ENCODE measurements around the gene APOA5. TPM values are rescaled to one million over a fixed set of nuclear protein-coding genes. Genes with fewer than 3 reads are reported as not detected.

Gene APOA5
- total RNA-seq, 8 experiments from 2014 or later: 0.09 to 0.62 (median 0.19) TPM; not detected in 4

DNA sequence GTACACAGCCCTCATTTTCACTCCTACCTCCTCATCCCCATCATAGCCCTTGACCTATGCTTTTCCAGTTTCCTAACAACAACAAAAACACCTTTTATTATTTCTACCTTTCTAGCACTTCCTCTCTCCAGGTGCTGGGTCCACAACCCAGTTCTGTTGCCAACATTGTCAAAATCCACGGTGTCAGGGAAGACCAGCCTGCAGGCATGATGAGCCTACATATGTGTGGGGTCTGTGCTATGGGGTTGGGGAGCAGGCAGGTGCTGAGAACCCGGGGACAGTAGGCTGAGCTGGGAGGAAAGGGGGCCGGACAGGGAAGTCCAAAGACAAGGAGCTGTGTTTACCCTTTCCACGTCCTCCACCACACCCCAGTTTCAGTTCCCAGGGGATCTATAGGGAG, 3.1 kb downstream of the APOA5 start:
- ATAC-seq (replicated peaks in 6 of 8): no peak
- WGBS, 10 experiments: 24 to 79% (median 51%) methylated on average over 1 to 2 of the region's 4 CpGs; no CpG with 5 or more reads in 6 of the 10 experiments
- Histone ChIP-seq H3K4me3 (peak overlapping the region; percentile 95 to 99 (median 98)), H3K4me1 (replicated peaks in 1 of 2) (peaks cover 8 to 13% of the 10 kb centered on the region in 2 donors), H3K27ac (no peak overlapping the region)
- in situ Hi-C loops (cut with MboI; ENCODE audit: low pct_unique_long_range_greater_than_20kb in 2 of 9, low sequenced_read_pairs in 9 of 9, unreplicated experiment in 9 of 9): loop anchor here in 1 of 9 experiments (25.0 kb wide), 1 partner anchor 324 kb away; no protein-coding TSS in a partner anchor

DNA sequence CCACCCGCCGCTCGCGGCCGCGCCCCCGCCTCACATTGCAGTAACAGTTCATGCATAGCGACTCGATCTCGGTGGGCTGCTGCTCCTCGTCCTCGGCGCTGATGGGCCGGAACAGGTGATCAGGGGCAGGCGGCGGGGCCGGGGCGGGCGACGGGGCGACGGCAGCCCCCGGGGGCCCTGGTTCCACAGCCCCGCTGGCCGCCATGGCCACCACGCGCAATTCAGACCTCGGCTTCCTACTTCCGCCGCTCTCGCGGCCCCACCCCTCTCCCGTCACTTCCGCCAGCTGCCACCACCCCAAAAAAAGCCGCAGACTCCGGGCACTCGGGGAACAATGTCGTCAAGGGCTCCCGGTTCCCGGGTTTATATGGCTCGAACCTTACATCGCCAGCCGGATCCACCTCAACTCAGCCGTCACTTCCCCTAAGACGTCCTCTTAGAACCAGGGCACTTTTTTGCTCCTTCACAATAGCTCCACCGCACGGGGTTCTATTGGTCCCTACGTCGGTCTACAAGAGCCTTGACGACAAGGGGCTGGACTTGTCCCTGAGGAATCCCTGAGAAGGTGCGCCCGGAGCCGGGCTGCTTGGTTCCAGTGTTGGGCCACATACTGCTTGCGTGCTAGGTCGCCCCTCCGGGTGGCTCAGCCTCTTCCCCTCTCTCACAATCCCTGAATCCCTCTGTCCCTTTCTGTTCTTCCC, 3.7 kb downstream of the APOA5 start, which contains the start of gene ZPR1:
TSS of gene ZPR1 (minus strand) at position 238 of the 701 bp plus-strand sequence. CDS start at position 205, 33 bp downstream.
- Histone ChIP-seq H3K4me1 (replicated peaks in 1 of 2) (peaks cover 8 to 13% of the 10 kb centered on the region in 2 donors), H3K4me3 (peak within 1 kb of the TSS; percentile 95 to 99 (median 98)), H3K27ac (peak within 1 kb of the TSS; percentile 67 to 88)
- in situ Hi-C loops (cut with MboI; ENCODE audit: low pct_unique_long_range_greater_than_20kb in 2 of 9, low sequenced_read_pairs in 9 of 9, unreplicated experiment in 9 of 9): loop anchor here in 1 of 9 experiments (25.0 kb wide), 1 partner anchor 324 kb away; no protein-coding TSS in a partner anchor
- WGBS, 10 experiments: 0 to 26% (median 2%) methylated on average over 1 to 10 of the region's 56 CpGs; no CpG with 5 or more reads in 2 of the 10 experiments
- peak; percentile 86 to 91 (median 88) for ATAC-seq (replicated peaks in 6 of 8)

DNA sequence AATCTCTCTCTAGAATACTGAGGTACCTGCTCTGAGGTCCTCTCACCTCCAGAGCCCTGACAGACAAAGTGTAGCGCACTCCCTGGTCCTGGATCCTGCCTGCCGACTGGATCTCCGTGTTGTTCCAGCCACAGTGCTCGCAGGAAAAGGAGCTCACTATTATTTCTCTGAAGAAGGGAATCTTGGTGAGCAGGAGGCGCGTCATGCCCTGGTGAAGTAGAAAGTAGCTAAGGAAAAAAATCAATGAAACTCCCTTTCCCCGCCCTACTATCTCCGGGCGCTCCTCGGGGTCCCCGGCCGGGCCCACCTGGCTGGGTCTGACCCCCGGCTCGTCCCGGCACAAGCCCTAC, 4.3 kb downstream of the APOA5 start:
- WGBS, 10 experiments: 0 to 9% (median 0%) methylated on average over 4 of the region's 15 CpGs; no CpG with 5 or more reads in 6 of the 10 experiments
- peak overlapping the region; percentile 67 to 88 for H3K27ac ChIP-seq
- ATAC-seq (replicated peaks in 6 of 8): peak in 6 of 8 experiments; percentile 3 to 46 (median 17)
- in situ Hi-C loops (cut with MboI; ENCODE audit: low pct_unique_long_range_greater_than_20kb in 2 of 9, low sequenced_read_pairs in 9 of 9, unreplicated experiment in 9 of 9): loop anchor here in 1 of 9 experiments (25.0 kb wide), 1 partner anchor 325 kb away; no protein-coding TSS in a partner anchor
- peaks cover 8 to 13% of the 10 kb centered on the region in 2 donors for H3K4me1 ChIP-seq (replicated peaks in 1 of 2)
- peak overlapping the region; percentile 95 to 99 (median 98) for H3K4me3 ChIP-seq

GRCh38 chr11:116786966-116787365, 4.7 kb downstream of the APOA5 start:
- peak overlapping the region in 1 of 2 donors; percentile 88 for H3K27ac ChIP-seq
- WGBS, 10 experiments: 20 to 67% (median 41%) methylated on average over 1 to 5 of the region's 5 CpGs; no CpG with 5 or more reads in 3 of the 10 experiments
- no peak for ATAC-seq (replicated peaks in 6 of 8)
- in situ Hi-C loops (cut with MboI; ENCODE audit: low pct_unique_long_range_greater_than_20kb in 2 of 9, low sequenced_read_pairs in 9 of 9, unreplicated experiment in 9 of 9): loop anchor here in 1 of 9 experiments (25.0 kb wide), 1 partner anchor 325 kb away; no protein-coding TSS in a partner anchor
- H3K4me1 ChIP-seq (replicated peaks in 1 of 2): peaks cover 8 to 13% of the 10 kb centered on the region in 2 donors
- peak overlapping the region; percentile 95 to 99 (median 98) for H3K4me3 ChIP-seq

GRCh38 chr11:116786326-116786725, 5.4 kb downstream of the APOA5 start:
- Histone ChIP-seq H3K4me1 (replicated peaks in 1 of 2) (peaks cover 8 to 9% of the 10 kb centered on the region in 2 donors), H3K27ac (no peak overlapping the region), H3K4me3 (no peak overlapping the region)
- in situ Hi-C loops (cut with MboI; ENCODE audit: low pct_unique_long_range_greater_than_20kb in 2 of 9, low sequenced_read_pairs in 9 of 9, unreplicated experiment in 9 of 9): loop anchor here in 1 of 9 experiments (25.0 kb wide), 1 partner anchor 326 kb away; no protein-coding TSS in a partner anchor
- ATAC-seq (replicated peaks in 6 of 8): no peak
- 63 to 100% (median 85%) methylated on average over 1 to 2 of the region's 2 CpGs; no CpG with 5 or more reads in 2 of the 10 experiments for WGBS, 10 experiments

DNA sequence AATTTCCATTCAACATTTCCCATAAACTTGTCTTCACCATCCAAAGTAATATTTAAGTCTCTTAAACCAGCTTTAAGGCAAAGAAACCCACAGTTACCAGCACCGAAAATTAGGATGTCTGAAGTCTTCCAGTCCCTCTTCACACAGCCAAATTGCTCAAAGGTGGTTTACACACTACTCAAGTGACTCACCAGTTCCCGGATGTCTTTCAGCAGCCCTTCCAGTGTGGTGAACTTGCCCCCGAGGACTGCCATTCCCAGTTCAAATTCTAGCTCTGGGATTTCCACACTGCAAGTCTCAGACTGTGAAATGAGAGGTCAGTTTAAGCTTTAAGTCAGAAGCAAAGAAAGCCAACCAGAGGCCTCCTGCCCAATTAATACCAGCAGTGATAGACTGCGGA, 9.0 kb downstream of the APOA5 start:
- in situ Hi-C loops (cut with MboI; ENCODE audit: low pct_unique_long_range_greater_than_20kb in 2 of 9, low sequenced_read_pairs in 9 of 9, unreplicated experiment in 9 of 9): loop anchor here in 1 of 9 experiments (25.0 kb wide), 1 partner anchor 330 kb away; no protein-coding TSS in a partner anchor

GRCh38 chr11:116778556-116778955, 13.1 kb downstream of the APOA5 start:
- Histone ChIP-seq H3K4me1 (replicated peaks in 1 of 2) (peaks cover 0 to 3% of the 10 kb centered on the region in 2 donors), H3K4me3 (no peak overlapping the region), H3K27ac (no peak overlapping the region)
- WGBS, 10 experiments: 95 to 100% methylated on average over 3 of the region's 4 CpGs; no CpG with 5 or more reads in 8 of the 10 experiments
- in situ Hi-C loops (cut with MboI; ENCODE audit: low pct_unique_long_range_greater_than_20kb in 2 of 9, low sequenced_read_pairs in 9 of 9, unreplicated experiment in 9 of 9): loop anchor here in 1 of 9 experiments (25.0 kb wide), 1 partner anchor 334 kb away; no protein-coding TSS in a partner anchor
- no peak for ATAC-seq (replicated peaks in 6 of 8)

More for the DNA sequence above, 9.0 kb downstream of the APOA5 start:
- Histone ChIP-seq H3K4me1 (replicated peaks in 1 of 2) (peaks cover 4 to 7% of the 10 kb centered on the region in 2 donors), H3K27ac (no peak overlapping the region), H3K4me3 (no peak overlapping the region)
- no peak for ATAC-seq (replicated peaks in 6 of 8)
- 83 to 100% (median 97%) methylated on average over 1 to 4 of the region's 4 CpGs; no CpG with 5 or more reads in 2 of the 10 experiments for WGBS, 10 experiments

- H3K4me1 ChIP-seq (replicated peaks in 1 of 2): peaks cover under 1 to 6% of the 10 kb centered on the region in 2 donors
- in situ Hi-C loops (cut with MboI; ENCODE audit: low pct_unique_long_range_greater_than_20kb in 2 of 9, low sequenced_read_pairs in 9 of 9, unreplicated experiment in 9 of 9): loop anchor here in 1 of 9 experiments (25.0 kb wide), 1 partner anchor 335 kb away; no protein-coding TSS in a partner anchor
Observed at GRCh38 chr11:116777056-116777455, 14.6 kb downstream of the APOA5 start.

DNA sequence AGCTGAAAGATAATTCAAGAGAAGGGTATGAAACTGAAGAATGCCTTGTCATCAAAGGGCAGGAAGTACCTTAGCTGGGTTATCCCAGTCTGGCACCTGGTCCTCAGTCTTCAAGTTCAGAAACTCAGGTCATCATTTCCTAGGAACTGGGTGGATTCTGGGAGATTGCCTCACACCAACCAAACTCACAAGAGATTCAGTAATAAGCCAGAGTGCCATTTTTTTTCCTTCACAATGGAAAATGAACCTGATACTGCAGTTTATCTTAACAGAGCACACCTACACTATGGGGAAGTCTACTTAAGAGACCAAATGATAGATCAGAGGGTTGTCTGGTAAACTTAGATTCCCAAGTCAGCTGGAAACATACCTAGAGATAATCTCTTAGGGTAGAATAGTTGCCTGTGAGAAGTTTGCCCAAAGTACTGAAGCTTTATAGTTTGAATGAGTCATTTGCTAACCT, 15.1 kb downstream of the APOA5 start:
- no peak for ATAC-seq (replicated peaks in 6 of 8)
- no peak overlapping the region for H3K27ac ChIP-seq
- H3K4me1 ChIP-seq (replicated peaks in 1 of 2): peaks cover 5 to 11% of the 10 kb centered on the region in 2 donors
- in situ Hi-C loops (cut with MboI; ENCODE audit: low pct_unique_long_range_greater_than_20kb in 2 of 9, low sequenced_read_pairs in 9 of 9, unreplicated experiment in 9 of 9): loop anchor here in 1 of 9 experiments (25.0 kb wide), 1 partner anchor 336 kb away; no protein-coding TSS in a partner anchor
- no peak overlapping the region for H3K4me3 ChIP-seq

More at GRCh38 chr11:116777056-116777455, 14.6 kb downstream of the APOA5 start:
- Histone ChIP-seq H3K27ac (no peak overlapping the region), H3K4me3 (no peak overlapping the region)
- 67 to 100% (median 89%) methylated on average over 2 to 7 of the region's 7 CpGs; no CpG with 5 or more reads in 1 of the 10 experiments for WGBS, 10 experiments
- no peak for ATAC-seq (replicated peaks in 6 of 8)

GRCh38 chr11:116775975-116776374, 15.7 kb downstream of the APOA5 start:
- in situ Hi-C loops (cut with MboI; ENCODE audit: low pct_unique_long_range_greater_than_20kb in 2 of 9, low sequenced_read_pairs in 9 of 9, unreplicated experiment in 9 of 9): loop anchor here in 1 of 9 experiments (25.0 kb wide), 1 partner anchor 336 kb away; no protein-coding TSS in a partner anchor
- ATAC-seq (replicated peaks in 6 of 8): no peak
- H3K4me3 ChIP-seq: no peak overlapping the region
- H3K27ac ChIP-seq: no peak overlapping the region
- 100% methylated on average over 1 to 4 of the region's 5 CpGs; no CpG with 5 or more reads in 5 of the 10 experiments for WGBS, 10 experiments
- peaks cover 8 to 15% of the 10 kb centered on the region in 2 donors for H3K4me1 ChIP-seq (replicated peaks in 1 of 2)

DNA sequence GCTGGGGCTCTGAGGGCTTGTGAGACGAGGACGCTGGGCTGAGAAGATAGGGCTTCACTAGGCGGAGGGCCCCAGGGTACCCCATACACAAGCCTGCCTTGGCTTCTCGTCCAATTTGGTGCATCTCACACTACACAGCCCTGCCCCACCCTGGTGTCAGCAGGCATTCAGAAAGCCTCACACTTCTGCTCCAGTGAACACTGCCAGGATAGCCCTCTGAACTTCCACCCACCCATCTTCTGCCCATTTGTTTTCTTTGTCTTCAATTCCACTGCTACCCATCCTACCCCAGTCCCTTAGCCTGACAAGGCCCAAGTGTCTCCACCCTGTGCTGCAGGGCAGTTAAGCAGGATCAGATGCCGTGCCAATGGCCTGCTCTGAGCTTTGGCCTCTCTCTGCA, 17.0 kb downstream of the APOA5 start:
- peak in 2 of 8 experiments; percentile 5 to 13 for ATAC-seq (replicated peaks in 6 of 8)
- in situ Hi-C loops (cut with MboI; ENCODE audit: low pct_unique_long_range_greater_than_20kb in 2 of 9, low sequenced_read_pairs in 9 of 9, unreplicated experiment in 9 of 9): loop anchor here in 1 of 9 experiments (25.0 kb wide), 1 partner anchor 338 kb away; no protein-coding TSS in a partner anchor
- 57 to 100% (median 81%) methylated on average over 1 to 2 of the region's 5 CpGs; no CpG with 5 or more reads in 4 of the 10 experiments for WGBS, 10 experiments

DNA sequence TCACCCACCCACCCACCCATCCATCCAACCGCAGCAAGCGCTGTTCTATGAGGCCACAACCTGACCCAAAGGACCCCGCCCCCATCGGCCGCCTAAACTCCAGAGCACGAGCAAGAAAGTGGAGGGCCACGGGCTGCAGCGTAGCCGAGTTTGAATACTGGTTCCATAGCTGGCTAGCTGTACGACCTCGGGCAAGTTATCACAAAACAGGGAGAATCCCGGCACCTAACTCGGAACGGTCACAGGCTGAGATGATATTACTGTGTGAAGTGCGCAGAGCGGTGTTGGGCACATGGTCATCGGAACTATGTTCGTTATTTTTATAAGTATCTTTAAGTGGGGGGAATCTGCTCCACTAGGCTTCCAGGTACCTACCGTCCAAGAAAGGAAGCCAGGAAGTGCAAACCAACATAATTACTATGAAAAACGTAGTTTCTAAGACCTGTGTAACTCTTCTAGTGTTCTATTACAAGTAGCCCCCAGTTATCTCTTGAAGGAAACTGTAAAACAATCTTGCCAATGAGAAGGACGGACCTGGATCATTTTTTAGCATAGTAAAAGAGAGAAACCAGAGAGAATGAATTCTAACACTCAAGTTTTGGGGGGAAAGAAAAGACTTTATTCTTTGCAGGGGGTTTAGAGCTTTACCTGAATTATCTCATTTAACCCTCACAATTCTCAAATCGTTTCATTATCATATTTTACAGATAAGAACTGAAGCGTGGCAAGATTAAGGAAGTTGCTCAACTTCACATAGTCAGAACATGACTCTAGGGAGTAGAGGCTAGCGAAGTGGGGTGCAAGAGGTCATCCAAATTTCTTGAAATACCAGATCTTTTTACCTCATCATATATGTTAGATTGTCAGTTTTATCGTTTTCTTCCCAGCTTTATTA, 18.2 kb downstream of the APOA5 start:
- peak overlapping the region; percentile 77 to 98 for H3K27ac ChIP-seq
- H3K4me1 ChIP-seq (replicated peaks in 1 of 2): peaks cover 8 to 15% of the 10 kb centered on the region in 2 donors
- peak in 3 of 8 experiments; percentile 55 to 73 (median 56) for ATAC-seq (replicated peaks in 6 of 8)
- WGBS, 10 experiments: 14 to 49% (median 24%) methylated on average over 2 to 18 of the region's 25 CpGs
- peak overlapping the region; percentile 91 to 100 (median 97) for H3K4me3 ChIP-seq
- in situ Hi-C loops (cut with MboI; ENCODE audit: low pct_unique_long_range_greater_than_20kb in 2 of 9, low sequenced_read_pairs in 9 of 9, unreplicated experiment in 9 of 9): no loop called here

More for the DNA sequence above, 17.0 kb downstream of the APOA5 start:
- Histone ChIP-seq H3K27ac (no peak overlapping the region), H3K4me1 (replicated peaks in 1 of 2) (peaks cover 8 to 15% of the 10 kb centered on the region in 2 donors), H3K4me3 (no peak overlapping the region)
